ENCODE results near the gene AUP1.
A peak's percentile ranks its signal among the peaks of the same experiment; 100 is the strongest.

The AUP1 gene

GRCh38 chr2:74556831-74557370 lies 27.4 kb upstream of the AUP1 start:
- DNase-seq (ENCODE audit: low read depth), result no peak

- DNase-seq (ENCODE audit: low read depth), result no peak
Measured at GRCh38 chr2:74556159-74556558, 26.7 kb upstream of the AUP1 start.

DNA sequence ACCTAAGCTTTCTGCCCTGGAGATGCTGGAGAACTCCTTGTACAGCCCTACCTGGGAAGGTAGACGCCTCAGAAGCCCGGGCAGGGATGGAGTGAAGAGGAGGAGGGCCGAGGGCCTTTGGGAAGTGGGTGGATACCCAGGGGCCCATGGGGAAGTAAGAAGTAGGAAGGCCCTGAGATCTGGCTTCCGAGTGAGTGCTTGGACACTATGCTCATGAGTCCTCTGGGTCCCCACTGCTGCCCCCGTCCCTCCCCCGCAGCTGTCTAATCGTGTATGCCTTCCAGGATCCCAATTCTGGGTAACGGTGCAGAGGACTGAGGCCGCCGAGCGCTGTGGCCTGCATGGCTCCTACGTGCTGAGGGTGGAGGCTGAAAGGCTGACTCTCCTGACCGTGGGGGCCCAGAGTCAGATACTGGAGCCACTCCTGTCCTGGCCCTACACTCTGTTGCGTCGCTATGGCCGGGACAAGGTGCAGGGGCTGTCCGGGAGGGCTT lies 26.2 kb upstream of the AUP1 start:
- no peak for DNase-seq (ENCODE audit: low read depth)

- no peak for DNase-seq (ENCODE audit: low read depth)
Measured at GRCh38 chr2:74554820-74555531, 25.5 kb upstream of the AUP1 start.

DNA sequence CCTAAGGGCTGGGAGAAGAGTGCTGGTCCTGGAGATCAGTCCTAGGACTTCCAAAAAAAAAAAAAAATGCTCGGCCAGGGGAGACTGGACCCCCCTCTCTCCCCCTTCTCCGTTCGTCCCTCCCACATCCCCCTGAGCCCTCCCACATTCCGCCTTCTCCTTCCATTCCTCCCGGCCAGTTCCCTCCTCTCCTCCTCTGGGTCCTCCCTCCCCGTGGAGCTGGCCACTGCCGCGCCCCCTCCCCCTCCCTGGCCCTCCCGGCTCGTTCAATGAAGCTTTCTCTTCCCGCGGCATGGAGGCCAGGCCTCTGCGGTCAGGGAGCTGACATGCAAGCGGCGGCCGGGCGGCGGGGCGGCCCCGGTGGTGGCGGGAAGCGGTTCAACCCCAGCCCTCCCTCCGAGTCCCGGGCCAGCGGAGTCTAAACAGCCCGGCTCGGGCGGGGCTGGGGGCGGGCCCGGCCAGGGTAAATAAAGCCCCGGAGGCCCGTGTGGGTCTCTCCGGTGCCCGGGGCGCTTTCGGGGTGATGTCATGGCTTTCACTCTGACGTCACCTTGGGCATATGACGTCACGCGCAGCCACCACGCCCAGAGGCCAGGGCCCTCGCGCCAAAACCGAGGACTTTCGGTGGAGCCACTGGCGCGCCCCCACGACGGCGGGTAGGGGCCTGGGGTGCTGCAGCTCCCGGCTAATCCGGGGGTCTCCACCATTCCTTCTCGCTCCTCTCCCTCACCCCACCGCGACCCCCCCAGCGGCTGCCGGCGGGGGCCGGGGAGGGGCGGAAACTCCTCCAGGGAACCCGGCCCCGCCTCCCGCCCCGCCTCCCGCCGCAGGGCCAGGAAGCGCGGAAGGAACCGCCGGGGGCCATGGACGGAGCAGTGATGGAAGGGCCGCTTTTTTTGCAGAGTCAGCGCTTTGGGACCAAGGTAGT lies 24.6 kb upstream of the AUP1 start, which contains the start of the genes DOK1 and LOXL3:
Gene DOK1, plus strand, starts transcription at position 829 of the 928 bp plus-strand sequence. Its CDS starts 35 bp downstream, at position 864.
Gene LOXL3, minus strand, starts transcription at position 51 of the 928 bp plus-strand sequence. CDS start 1,308 bp downstream, outside the sequence.
- DNase-seq (ENCODE audit: low read depth), result peak; percentile 82

- no peak for DNase-seq (ENCODE audit: low read depth)
Measured at GRCh38 chr2:74552914-74553811, 23.7 kb upstream of the AUP1 start.

DNA sequence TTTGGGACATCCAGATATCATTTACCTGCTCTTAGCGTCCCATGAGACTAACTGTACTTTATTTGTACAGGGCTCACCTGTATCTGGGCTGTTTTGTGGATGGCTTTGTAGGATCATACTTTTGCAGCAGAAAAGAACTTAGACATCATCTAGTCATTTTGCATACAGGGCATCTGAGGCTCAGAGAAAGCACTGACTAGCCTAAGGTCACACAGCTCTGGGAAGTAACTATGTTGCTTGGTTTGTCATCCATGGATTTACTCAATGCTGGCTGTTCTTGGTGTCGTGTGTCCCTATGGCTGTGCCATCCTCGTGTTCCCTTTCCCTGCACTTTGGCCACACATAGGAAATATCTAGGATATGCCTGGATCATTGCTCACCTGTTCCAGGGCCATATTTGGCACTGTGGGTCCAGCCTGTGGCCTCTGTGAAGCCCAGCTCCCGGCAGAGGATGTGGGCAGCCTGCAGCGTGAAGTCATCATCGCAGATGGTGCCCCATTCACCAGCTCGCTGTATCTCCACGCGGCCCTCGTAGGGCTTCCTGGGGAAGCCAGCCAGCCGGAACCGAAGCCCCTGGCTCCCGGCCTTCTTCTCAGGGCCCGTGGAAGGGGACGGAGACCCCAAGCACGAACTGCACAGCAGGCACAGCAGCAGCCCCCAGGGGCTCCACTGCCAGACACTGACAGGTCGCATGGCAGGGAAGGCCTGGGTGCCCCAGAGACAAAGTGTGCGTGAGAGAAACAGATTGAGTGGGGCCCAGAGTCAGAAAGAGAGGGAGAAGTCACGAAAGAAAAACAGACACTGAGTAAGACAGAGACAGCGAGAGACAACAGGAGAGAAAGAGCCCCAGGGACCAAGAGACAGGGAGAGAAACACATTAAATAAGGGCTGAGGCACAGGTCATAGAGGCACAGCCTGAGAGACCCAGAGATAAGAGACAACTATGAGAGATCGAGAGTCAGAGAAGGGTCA lies 22.7 kb upstream of the AUP1 start:
- DNase-seq (ENCODE audit: low read depth), result no peak

- no peak for DNase-seq (ENCODE audit: low read depth)
Measured at GRCh38 chr2:74551530-74551929, 22.0 kb upstream of the AUP1 start.

- no peak for DNase-seq (ENCODE audit: low read depth)
Measured at GRCh38 chr2:74550231-74550630, 20.7 kb upstream of the AUP1 start.

- DNase-seq (ENCODE audit: low read depth), result no peak
Measured at GRCh38 chr2:74548900-74549826, 19.7 kb upstream of the AUP1 start.

DNA sequence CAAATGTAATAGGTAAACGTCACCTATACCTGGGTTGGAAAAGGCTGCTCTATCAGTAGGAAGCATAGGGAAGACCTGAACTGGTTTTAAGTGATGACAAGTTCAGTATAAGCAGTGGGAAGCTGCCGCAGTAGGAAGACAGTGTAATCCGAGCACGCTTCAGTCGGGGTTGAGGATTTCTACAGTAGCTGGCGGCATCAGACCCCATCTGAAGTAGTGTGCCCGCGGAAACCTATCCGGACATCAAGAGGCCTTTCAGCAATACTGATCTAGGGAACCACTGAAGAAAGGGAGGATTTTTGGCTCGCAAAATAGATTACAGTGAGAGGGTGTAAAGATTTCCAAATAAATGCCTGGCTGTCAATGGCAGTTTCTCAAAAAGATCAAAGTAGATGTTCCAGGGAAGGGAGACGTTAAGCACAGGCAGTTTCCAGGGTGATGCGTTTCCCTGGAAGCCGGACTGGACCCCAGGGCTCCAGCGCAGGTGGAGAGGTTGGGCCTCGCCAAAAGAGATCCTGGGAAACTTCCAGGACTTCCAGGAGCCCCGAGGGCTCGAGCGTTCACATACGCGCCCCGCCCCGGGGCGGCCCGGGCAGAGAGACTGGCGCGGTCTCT lies 18.9 kb upstream of the AUP1 start:
- DNase-seq (ENCODE audit: low read depth), result no peak

DNA sequence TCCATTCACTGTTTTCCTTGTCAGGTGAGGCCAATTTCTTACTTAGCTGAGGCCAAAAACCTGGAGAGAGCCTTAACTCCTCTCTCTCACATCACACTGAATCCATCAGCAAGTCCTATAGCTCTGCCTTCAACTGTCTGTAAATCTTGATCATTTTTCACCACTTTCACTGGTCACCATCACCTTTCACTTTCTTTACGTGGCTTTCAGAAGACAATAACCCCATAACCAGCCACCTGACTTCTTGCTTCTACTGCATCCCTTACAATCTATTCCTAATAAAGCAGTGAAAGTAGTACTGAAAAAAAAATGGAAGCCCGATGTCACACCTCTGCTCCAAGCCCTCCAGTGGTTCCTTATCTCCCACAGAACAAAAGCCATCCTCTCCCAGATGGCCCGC lies 16.5 kb upstream of the AUP1 start:
- no peak for DNase-seq (ENCODE audit: low read depth)

- DNase-seq (ENCODE audit: low read depth), result no peak
Measured at GRCh38 chr2:74544634-74545033, 15.1 kb upstream of the AUP1 start.

DNA sequence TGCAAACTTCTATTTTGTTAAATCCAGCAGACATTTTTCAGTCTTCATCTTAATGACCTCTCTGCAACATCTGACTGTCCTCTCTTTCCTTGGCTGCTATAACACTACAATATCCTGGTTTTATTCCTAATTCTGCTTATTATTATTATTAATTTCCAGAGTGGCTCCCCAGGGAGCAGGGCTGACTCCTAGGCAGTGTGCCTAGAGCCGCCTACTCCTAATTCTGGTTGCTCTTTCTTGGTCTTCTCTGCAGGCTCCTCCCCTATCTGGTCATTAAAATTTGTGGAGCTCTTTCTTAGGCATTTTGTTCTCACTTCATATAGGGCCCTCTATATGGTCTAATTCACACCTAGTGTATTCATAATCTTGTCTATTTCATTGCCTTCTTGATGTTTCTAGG lies 13.5 kb upstream of the AUP1 start:
- no peak for DNase-seq (ENCODE audit: low read depth)

DNA sequence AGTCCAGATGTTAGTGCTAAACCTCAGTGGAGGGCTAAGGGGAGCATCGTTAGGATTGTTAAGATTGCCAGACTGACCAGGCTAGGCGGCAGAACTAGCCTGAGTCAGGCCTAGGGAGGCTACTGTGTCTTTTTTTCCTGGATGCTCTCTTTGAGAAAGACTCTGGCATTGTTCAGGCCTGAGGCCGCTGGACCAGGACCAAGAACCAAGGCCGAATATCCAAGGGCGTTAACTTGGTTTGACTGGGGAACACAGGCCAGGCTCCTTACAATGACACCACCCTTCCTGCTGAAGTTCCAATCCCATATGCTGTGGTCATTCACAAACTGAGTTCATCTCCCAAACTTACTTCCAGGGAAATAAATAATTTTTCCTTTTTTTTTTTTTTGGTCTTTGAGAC lies 10.8 kb upstream of the AUP1 start:
- DNase-seq (ENCODE audit: low read depth), result no peak

DNA sequence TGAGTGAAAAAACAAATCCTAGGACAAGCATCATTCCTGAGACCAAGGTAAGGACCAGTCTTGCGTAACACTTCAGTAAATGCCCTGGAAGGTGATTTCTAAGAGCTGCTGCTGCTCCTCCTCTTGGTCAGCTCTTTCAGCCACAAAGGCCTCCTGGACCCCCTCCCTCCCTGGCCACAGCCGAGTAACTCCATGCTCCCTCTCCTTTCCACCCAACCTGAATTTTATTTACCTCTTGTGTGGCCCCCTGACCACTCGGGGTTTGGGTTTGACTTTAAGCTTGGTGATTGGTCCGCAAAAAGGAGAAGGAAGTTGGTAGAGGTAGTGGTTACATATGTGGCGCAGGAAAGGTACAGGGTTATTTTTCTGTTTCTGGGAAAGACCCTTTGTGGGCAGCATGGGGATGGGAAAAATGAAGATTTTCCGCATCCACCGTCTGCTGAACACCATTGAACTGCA lies 9.4 kb upstream of the AUP1 start:
- no peak for DNase-seq (ENCODE audit: low read depth)

DNA sequence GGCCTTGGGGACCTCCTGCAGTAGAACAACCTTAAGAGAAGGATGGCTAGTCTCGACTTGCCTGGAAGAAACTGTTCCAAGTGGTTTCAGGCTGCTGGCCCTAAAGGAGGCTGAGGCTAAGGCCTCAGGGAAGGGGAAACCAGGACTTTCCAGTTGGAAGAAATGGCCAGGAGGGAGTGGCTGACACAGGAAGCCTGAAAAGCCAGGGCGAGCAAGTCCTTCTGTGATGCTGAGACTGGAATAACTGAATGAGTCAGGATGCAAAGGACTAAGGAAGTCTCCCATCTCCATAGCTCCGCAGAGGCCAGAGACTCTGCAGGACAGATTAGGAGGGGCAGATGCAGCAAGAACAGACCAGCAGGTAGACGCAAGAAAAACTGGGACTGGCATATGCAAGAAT lies 7.6 kb upstream of the AUP1 start:
- no peak for DNase-seq (ENCODE audit: low read depth)

- DNase-seq (ENCODE audit: low read depth), result no peak
Measured at GRCh38 chr2:74536166-74536950, 6.9 kb upstream of the AUP1 start.
